Fibroblast of villous mesenchyme (primary cell): ENCODE data around the gene ING5. TPM values are rescaled to one million over a fixed set of nuclear protein-coding genes. Genes with fewer than 3 reads are reported as not detected.

Source experiments
- DNase-seq: peaks from one replicate; pipeline ENCODE4 v3.0.0-alpha.2; 2010; ENCODE audit warnings: low read depth
- H3K4me3 ChIP-seq: 2 replicates; pipeline ENCODE4 v1.5.1; 2011; ENCODE audit warnings: low read depth, mild to moderate bottlenecking, low read length
- CTCF ChIP-seq: IDR thresholded peaks from 2 replicates; pipeline ENCODE4 v1.5.1; 2012; ENCODE audit warnings: low read depth, mild to moderate bottlenecking, low read length; ENCODE audit not compliant: insufficient read depth
- total RNA-seq: library from RNA; depleted of rRNA; stranded (reverse); fragments of >200 nt; gene quantifications from 2 replicates; pipeline ENCODE4 v1.2.3, GENCODE V29; 2012

The ING5 gene
- total RNA-seq, 1 donor: 21.2 TPM

- no peak for DNase-seq
- H3K4me3 ChIP-seq: no peak overlapping the region
- no peak for TF ChIP-seq CTCF
These were observed 69.1 kb downstream of the ING5 start for GRCh38 chr2:241770936-241771285.

GRCh38 chr2:241771286-241772062 is 69.6 kb downstream of the ING5 start:
- peak; percentile 55 for DNase-seq
- no peak overlapping the region for H3K4me3 ChIP-seq
- no peak for TF ChIP-seq CTCF

GRCh38 chr2:241772063-241772499 is 70.2 kb downstream of the ING5 start:
- no peak for TF ChIP-seq CTCF
- H3K4me3 ChIP-seq: no peak overlapping the region
- DNase-seq: no peak

GRCh38 chr2:241773511-241774418 is 71.9 kb downstream of the ING5 start:
- TF ChIP-seq CTCF: no peak
- no peak overlapping the region for H3K4me3 ChIP-seq
- DNase-seq: no peak

GRCh38 chr2:241774419-241775222 is 72.8 kb downstream of the ING5 start:
- TF ChIP-seq CTCF: no peak
- DNase-seq: peak; percentile 58
- H3K4me3 ChIP-seq: no peak overlapping the region
